NCI-H2107 treated with DMSO at 0.1 percent for 48 hours (cell line): ENCODE results near the gene TICRR.

ENCODE experiments used
- DNase-seq: peaks from one replicate; lab custom pipeline; 2025; ENCODE audit not compliant: unreplicated experiment; lab: John Stamatoyannopoulos, UW

Gene TICRR

DNA sequence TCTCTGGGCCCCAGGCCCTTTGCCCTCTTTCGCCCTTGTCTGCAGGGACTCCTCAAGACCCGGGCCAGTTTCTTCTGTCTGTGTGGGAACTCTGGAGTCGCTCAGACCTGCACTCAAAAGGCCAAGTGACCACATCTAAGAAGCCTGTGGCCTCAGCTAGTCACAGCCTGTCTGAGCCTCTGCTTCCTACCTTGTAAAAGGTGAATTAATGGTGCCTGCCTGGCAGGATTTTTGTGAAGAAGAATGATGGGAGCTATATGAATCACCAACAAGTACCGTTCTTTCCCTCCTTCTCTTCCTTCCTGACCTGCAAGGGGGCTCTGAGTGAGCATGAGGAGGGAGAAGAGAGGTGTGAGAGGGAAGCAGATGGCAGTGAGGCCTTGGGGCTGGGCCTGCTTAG lies 96.4 kb downstream of the TICRR start:
- DNase-seq = no peak

DNA sequence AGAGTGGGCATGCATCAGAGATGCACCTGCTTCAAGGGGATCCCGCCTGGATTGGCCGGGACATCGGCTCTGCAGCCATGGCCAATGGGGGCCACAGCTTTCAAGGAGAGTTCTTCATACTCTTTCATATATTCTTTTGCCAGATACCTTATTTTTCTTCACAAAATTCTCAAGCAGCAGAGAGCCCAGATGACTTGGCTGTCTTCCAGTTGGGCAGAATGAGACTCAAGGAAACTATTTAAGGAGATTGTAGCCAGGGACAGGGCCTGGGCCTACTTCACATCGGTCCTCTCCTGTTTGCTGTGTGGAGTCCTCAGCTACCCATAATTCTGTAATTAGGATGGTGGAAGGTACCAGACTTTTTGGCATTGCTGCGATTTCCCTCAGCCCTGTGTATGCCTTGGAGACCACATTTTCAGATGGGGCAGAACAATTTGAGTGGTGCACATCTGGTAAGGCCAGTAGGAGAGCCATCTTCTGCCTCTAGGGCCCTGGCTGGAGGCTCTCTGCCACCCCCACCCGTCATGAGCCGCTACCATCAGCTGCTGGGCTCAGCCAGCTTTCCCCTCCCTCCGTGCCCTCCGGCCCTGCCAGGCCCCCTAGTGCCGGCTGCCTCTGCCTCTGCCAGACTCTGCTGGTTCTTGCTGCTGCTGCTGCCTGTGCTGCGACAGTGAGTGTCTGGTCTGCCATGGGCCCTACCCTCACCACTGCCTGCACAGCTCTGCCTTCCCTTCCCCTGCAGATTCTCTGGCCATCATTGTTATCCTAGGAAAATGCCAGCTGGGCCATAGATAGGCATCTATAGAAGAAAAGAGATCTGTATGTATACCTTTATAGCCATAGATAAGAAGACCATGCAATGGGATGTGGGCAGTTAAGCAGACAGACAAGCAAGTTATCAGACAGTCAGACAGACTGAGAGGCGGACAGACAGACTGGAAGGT lies 97.2 kb downstream of the TICRR start:
- no peak for DNase-seq

DNA sequence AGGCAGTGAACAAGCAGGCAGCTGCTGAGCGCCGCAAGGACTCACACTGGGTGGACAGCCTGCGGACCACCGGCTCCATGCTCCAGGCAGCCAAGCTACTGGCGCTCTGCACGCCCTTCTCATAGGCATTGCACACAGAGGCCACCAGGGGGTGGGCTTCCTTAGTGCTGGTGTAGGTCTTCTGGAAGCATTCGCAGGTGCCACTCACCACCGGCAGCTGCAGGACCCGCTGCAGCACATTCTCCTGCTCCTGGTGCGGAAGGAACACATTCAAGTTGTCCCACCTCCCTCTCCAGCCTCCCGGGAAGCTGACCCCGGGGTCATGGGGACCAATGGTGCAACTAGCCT lies 97.9 kb downstream of the TICRR start:
- no peak for DNase-seq

- DNase-seq = no peak
Measured at GRCh38 chr15:89674526-89674925, 99.3 kb downstream of the TICRR start.

- DNase-seq = no peak
Measured at GRCh38 chr15:89675606-89676005, 100.3 kb downstream of the TICRR start.

DNA sequence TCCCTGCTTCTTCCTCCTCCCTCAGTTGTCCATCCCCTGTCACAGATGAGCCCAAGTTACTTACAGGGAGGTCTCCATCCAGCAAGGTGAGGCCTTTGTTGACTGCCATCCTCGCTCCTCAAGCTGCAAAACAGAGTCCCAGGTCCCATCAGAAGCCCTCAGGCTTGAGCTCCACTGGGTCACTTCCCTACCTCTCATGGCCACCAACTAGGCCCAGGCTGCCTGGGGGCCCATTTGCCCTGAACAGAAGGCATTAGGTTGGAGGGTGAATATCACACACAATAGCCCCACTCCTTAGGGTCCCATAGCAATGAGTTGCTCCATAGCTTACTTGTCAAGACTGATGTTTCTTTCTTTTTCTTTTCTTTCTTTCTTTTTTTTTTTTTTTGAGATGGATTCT lies 102.1 kb downstream of the TICRR start:
- DNase-seq = no peak
